ENCODE results near the gene VAC14.

DNA sequence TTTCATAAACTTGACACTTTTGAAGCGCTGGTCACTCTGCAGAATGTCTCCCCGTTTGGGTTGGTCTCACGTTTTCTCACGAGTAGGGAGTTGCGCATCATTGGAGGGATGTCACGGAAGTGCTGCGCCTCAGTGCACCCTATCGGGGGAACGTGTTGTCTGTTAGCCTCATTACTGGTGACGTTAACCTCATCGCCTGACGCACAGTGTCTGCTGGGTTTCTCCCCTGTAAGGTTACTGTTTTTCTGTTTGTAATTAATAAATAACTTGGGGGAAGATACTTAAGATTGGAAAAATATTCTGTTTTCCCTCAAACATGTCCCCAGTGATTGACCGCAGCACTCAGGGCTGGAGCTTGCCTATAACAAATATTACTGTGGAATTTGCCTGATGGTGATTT, 26.7 kb downstream of the VAC14 start:
- TF ChIP-seq POLR2AphosphoS5 (IDR thresholded peaks at IDR 0.05; ENCODE audit: borderline replicate concordance, low read depth, low read length) (no peak), EZH2 (IDR thresholded peaks at IDR 0.05) (no peak)
